ELR (cell line): ENCODE data around the gene C2CD5.
A peak's percentile ranks its signal among the peaks of the same experiment; 100 is the strongest.
"Not testable (repeated sequence)": the region's sequence is repeated elsewhere in the genome, so short reads cannot be mapped to it uniquely, and the experiment has no call there.

Source experiments
- DNase-seq: peaks from one replicate; pipeline ENCODE4 v3.0.0-alpha.2; 2015; ENCODE audit warnings: low read depth

The C2CD5 gene

GRCh38 chr12:22536346-22536945 is 7.9 kb downstream of the C2CD5 start:
- no peak for DNase-seq

- no peak for DNase-seq
Observed at GRCh38 chr12:22535478-22535877, 8.9 kb downstream of the C2CD5 start.

- no peak for DNase-seq
Observed at GRCh38 chr12:22535038-22535437, 9.3 kb downstream of the C2CD5 start.

DNA sequence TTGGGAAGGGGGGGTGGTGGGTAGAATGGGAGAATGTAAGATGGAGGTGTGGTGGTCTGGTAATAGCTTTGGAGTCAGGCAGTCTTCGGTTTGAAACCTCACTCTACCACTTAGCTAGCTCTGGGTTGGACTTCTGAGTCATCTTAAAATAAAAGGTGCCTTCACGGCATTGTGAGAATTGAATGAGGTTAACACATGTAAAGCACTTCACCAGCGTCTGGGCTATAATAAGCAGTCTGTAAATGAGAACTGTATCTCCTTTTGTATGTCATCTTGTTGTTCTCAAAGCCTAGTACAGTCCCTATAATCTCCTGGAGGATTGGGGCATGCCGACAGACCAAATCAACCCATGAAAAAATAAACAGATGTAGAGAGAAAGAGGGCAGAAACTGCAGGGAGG is 11.2 kb downstream of the C2CD5 start:
- no peak for DNase-seq

DNA sequence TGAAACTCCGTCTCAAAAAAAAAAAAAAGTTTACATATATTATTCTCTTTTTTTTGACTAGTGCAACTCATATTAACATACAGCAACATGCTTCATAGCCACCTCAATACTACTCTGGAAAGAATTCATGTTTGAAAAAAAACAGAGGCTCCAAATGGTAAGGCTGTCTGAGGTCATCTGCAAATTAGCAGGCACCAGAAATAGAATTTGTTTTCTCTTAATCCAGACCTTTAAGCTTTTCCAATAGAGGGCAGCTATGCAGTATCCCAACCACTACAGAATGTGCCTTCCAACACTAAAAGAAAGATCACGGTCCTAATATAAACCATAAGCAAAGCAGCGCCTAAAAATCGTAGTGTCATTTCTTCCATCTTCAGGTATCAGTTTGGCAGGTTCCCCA is 12.0 kb downstream of the C2CD5 start:
- DNase-seq: no peak

GRCh38 chr12:22531205-22531604 is 13.1 kb downstream of the C2CD5 start:
- DNase-seq: no peak

- DNase-seq: peak; percentile 84
Observed at GRCh38 chr12:22529281-22530060, 14.9 kb downstream of the C2CD5 start.

- peak; percentile 96 for DNase-seq
Observed at GRCh38 chr12:22527999-22528398, 16.3 kb downstream of the C2CD5 start.

DNA sequence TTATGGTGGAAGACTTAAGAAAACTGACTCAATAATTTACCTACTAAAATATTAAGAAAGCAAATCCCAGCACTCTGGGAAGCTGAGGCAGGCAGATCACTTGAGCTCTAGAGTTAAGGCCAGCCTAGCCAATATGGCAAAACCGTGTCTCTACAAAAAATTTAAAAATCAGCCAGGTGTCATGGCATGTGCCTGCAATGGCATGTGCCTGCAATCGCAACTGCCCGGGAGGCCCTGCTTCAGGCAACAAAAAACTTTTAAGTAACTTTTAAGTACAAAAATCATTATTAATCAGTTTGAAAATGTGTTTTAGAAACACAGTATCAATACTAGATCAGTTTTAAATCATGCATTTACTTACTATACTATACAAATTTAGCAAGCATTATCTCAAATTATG is 17.5 kb downstream of the C2CD5 start:
- no peak for DNase-seq

- peak; percentile 78 for DNase-seq
Observed at GRCh38 chr12:22525426-22525825, 18.9 kb downstream of the C2CD5 start.

- DNase-seq: peak; percentile 19
Observed at GRCh38 chr12:22518998-22519397, 25.3 kb downstream of the C2CD5 start.

GRCh38 chr12:22518060-22518719 is 26.2 kb downstream of the C2CD5 start:
- DNase-seq: no peak

- no peak for DNase-seq
Observed at GRCh38 chr12:22514875-22515274, 29.5 kb downstream of the C2CD5 start.

GRCh38 chr12:22505826-22506225 is 38.5 kb downstream of the C2CD5 start:
- DNase-seq: no peak

GRCh38 chr12:22500100-22500499 is 44.2 kb downstream of the C2CD5 start:
- DNase-seq: no peak

DNA sequence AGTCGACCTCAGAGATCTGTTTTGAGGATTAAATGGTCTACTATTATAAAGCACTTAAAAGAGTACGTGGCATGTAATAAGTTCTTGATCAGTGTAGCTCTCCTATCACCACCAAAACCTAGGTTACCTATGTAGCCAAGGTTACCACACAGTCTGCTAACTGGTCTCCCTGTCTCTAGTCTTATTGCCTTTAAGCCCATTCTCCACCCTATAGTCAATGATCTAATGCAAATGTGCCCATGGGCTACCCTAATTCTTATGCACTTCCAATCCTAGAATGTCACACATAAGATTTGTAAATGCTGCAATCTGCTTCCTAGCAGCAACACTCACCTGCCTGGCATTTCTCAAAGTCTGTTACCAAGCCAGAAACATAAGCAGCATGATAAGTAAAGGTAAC is 44.9 kb downstream of the C2CD5 start:
- no peak for DNase-seq

GRCh38 chr12:22494319-22494718 is 50.0 kb downstream of the C2CD5 start:
- DNase-seq: no peak

GRCh38 chr12:22491034-22491433 is 53.3 kb downstream of the C2CD5 start:
- DNase-seq: no peak

DNA sequence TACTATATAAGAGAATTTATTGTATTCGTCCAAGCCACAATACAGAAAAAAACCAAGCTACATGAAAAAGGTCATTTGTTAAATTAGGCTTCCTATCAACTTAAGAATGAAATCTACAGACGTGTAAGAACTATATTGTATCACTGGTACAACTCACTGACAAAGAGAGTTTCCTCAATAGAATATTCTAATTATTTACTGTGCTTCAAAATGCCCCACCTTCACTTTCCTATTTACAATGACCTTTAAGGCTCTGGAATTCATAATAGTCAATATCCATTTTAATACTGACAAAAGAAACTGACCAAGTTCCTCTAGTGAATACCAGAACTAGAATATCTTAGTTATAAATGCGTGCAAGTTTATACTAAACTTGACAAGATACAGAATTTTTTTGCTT is 55.9 kb downstream of the C2CD5 start:
- DNase-seq: no peak

DNA sequence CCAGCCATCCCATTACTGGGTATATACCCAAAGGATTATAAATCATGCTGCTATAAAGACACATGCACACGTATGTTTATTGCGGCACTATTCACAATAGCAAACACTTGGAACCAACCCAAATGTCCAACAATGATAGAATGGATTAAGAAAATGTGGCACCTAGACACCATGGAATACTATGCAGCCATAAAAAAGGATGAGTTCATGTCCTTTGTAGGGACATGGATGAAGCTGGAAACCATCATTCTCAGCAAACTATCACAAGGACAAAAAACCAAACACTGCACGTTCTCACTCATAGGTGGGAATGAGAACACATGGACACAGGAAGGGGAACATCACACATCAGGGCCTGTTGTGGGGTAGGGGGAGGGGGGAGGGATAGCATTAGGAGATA is 56.7 kb downstream of the C2CD5 start:
- DNase-seq: not testable (repeated sequence)

DNA sequence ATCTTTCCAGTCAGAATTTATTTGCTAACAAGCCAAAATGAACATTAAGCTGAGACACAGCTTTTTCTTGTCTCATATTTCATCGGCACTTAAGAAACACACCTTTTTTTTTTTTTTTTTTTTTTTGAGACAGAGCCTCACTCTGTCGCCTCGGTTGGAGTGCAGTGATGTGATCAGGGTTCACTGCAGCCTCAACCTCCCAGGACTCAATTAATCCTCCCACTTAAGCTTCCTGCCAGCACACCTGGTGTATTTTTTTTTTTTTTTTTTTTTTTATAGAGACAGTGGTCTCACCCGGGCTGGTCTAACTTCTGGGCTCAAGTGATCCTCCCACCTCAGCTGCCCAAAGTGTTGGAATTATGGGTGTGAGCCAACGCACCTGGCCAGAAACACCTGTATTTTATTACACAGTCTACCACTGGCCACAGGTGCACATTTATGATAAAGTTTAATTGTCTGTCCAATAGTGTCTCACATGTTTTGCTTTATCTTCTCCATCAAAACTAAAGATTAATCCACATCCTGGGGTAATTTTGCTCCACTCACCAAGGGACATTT is 62.7 kb downstream of the C2CD5 start:
- DNase-seq: no peak

DNA sequence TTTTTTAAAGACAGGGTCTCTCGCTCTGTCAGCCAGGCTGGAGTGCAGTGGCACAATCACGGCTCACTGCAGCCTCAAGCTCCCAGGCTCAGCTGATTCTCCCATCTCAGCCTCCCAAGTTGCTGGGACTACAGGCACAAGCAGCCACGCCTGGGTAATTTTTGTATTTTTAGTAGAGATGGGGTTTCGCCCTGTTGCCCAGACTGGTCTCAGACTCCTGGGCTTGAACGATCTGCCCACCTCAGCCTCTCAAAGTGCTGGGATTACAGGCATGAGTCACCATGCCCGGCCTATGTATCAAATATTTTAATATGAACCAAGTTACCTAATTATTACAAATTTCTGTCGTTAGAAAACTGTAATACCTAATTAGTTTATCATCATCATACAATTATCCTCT is 63.5 kb downstream of the C2CD5 start:
- DNase-seq: not testable (repeated sequence)

GRCh38 chr12:22480016-22480415 is 64.3 kb downstream of the C2CD5 start:
- no peak for DNase-seq
